HG02588 (cell line): ENCODE data around the gene DENND1B.
"Not testable (repeated sequence)": the region's sequence is repeated elsewhere in the genome, so short reads cannot be mapped to it uniquely, and the experiment has no call there.

Source experiments
- ATAC-seq: cut with Tn5 transposase; IDR thresholded peaks from one replicate; pipeline ENCODE4 v1.9.1; 2021; ENCODE audit warnings: mild to moderate bottlenecking, moderate library complexity; ENCODE audit not compliant: unreplicated experiment

Gene DENND1B

GRCh38 chr1:197637406-197637805 is 137.9 kb downstream of the DENND1B start:
- no peak for ATAC-seq

- ATAC-seq, result no peak
These were observed 141.7 kb downstream of the DENND1B start for GRCh38 chr1:197633447-197634078.

GRCh38 chr1:197632651-197633050 is 142.6 kb downstream of the DENND1B start:
- ATAC-seq, result no peak

GRCh38 chr1:197632005-197632404 is 143.3 kb downstream of the DENND1B start:
- ATAC-seq, result no peak

- ATAC-seq, result no peak
These were observed 152.9 kb downstream of the DENND1B start for GRCh38 chr1:197622371-197622770.

- ATAC-seq, result no peak
These were observed 153.5 kb downstream of the DENND1B start for GRCh38 chr1:197621761-197622160.

GRCh38 chr1:197620714-197621163 is 154.5 kb downstream of the DENND1B start:
- ATAC-seq, result no peak

GRCh38 chr1:197619008-197619640 is 156.2 kb downstream of the DENND1B start:
- no peak for ATAC-seq

- no peak for ATAC-seq
These were observed 157.2 kb downstream of the DENND1B start for GRCh38 chr1:197618061-197618460.

GRCh38 chr1:197615693-197616011 is 159.6 kb downstream of the DENND1B start:
- ATAC-seq, result no peak

GRCh38 chr1:197614916-197615692 is 160.2 kb downstream of the DENND1B start:
- peak; percentile 65 for ATAC-seq

GRCh38 chr1:197606168-197606845 is 169.0 kb downstream of the DENND1B start:
- no peak for ATAC-seq

- no peak for ATAC-seq
These were observed 171.0 kb downstream of the DENND1B start for GRCh38 chr1:197604302-197604701.

GRCh38 chr1:197600751-197601150 is 174.5 kb downstream of the DENND1B start:
- no peak for ATAC-seq

- ATAC-seq, result no peak
These were observed 175.5 kb downstream of the DENND1B start for GRCh38 chr1:197599789-197600188.

GRCh38 chr1:197598935-197599334 is 176.3 kb downstream of the DENND1B start:
- no peak for ATAC-seq

- ATAC-seq, result no peak
These were observed 179.9 kb downstream of the DENND1B start for GRCh38 chr1:197595304-197595904.

- no peak for ATAC-seq
These were observed 184.6 kb downstream of the DENND1B start for GRCh38 chr1:197590687-197591086.

GRCh38 chr1:197585809-197586208 is 189.5 kb downstream of the DENND1B start:
- no peak for ATAC-seq

GRCh38 chr1:197577580-197577979 is 197.7 kb downstream of the DENND1B start:
- ATAC-seq, result no peak

- not testable (repeated sequence) for ATAC-seq
These were observed 199.7 kb downstream of the DENND1B start for GRCh38 chr1:197575531-197575930.
